ENCODE data around the gene PPP4R3B.
"Not testable (repeated sequence)": the region's sequence is repeated elsewhere in the genome, so short reads cannot be mapped to it uniquely, and the experiment has no call there.

The PPP4R3B gene

GRCh38 chr2:55617175-55618024, at the start of gene PPP4R3B:
PPP4R3B (minus strand) TSS chr2:55617622; CDS start chr2:55617285, 337 bp downstream.
- peak; percentile 77 for DNase-seq

- no peak for DNase-seq
Observed at GRCh38 chr2:55653255-55653654, 35.8 kb upstream of the PPP4R3B start.

DNA sequence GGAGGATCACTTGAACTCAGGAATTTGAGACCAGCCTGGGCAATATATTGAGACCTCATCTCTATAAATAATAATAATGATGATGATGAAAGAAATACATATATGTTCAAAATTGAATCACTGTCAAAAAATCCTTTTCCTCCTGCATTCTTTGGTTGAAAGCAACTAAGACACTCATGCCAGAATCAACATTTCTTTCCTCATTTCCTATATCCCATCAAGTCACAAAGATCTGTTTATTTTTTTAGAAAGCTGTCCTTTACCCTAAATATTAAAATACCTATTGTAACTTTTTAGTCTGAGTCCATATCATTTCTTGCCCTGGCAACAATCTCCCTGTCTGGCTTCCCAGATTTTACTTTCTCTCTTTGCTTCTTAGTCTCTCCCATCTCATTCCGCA, 31.8 kb upstream of the PPP4R3B start:
- no peak for DNase-seq

- DNase-seq: no peak
Observed at GRCh38 chr2:55636831-55637230, 19.4 kb upstream of the PPP4R3B start.

- DNase-seq: no peak
Observed at GRCh38 chr2:55628931-55629330, 11.5 kb upstream of the PPP4R3B start.

DNA sequence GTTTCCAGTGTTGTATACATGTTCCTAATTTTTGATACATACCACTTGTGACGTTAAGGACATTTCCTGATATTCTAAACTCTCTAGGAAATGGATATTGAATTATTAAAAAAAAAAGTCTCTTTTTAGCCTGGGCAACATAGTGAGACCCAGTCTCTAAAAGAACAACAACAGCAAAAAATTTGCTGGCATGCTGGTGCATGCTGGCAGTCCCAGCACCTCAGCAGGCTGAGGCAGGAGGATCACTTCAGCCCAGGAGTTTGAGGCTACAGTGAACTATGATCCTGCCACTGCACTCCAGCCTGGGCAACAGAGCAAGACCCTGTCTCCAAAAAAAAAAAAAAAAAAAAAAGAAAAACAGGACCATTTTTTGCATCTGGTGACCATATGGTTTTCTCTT, 10.5 kb upstream of the PPP4R3B start:
- DNase-seq: no peak

GRCh38 chr2:55621802-55622201, 4.4 kb upstream of the PPP4R3B start:
- no peak for DNase-seq

DNA sequence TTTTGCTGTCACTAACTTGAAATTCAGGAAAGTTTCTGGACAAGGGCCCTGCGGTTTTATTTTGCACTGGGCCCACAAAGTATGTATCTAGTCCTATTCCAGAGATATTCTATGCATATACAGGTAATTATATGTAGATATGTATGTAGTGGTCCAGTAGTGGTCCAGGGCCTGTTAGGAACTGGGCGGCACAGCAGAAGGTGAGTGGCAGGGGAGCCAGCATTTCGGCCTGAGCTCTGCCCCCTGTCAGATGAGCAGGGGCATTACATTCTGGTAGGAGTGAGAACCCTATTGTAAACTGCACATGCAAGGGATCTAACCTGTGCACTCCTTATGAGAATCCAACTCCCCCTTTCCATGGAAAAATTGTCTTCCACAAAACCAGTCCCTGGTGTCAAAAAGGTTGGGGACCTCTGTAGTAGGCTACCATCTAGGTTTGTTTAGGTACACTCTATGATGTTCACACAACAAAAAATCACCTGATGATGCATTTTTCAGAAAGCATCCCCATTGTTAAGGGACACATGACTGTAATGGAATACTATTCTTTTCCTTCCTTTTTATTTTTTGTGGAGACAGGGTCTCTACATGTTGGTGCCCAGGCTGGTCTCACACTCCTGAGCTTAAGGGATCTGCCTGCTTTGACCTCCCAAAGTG, 2.8 kb upstream of the PPP4R3B start:
- DNase-seq: no peak

DNA sequence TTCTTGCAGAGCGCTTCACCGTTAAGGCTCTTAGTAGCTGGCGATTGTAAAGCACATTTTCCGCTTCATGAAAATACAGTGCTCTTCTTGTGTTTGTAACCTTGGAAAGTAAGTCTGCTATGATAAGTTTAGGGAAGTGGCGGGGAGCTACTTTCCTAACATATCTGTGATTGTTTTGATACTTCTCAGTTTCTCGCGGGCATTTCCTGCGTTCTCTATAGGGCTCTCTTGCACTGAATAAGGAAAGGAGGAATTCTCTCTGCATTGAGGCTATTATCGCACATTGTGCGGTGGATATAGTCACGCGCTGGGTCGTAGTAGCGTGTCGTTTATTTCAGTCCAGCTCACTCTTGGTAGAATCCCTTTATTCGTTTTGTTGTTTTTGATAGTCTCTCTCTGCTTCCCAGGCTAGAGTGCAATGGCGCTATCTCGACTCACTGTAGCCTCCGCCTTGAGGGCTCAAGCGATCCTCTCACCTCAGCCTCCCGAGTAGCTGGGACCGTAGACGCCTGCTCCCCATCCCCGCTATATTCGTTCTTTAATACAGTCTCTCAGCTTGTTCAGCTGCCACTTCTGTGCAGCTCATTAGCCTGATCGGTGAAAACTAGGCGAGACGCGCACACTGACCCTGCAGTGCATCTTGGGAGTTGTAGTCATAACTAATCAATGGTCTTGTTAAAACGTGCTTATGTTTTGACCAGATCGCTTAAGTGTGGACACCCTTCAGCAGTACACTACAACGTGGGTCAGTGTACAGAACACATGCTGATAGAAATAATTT, 1.0 kb upstream of the PPP4R3B start:
- no peak for DNase-seq

GRCh38 chr2:55618025-55618274, 528 bp upstream of the PPP4R3B start:
- DNase-seq: no peak

GRCh38 chr2:55616551-55617174, 759 bp downstream of the PPP4R3B start:
- DNase-seq: no peak

GRCh38 chr2:55611997-55612396, 5.4 kb downstream of the PPP4R3B start:
- no peak for DNase-seq

DNA sequence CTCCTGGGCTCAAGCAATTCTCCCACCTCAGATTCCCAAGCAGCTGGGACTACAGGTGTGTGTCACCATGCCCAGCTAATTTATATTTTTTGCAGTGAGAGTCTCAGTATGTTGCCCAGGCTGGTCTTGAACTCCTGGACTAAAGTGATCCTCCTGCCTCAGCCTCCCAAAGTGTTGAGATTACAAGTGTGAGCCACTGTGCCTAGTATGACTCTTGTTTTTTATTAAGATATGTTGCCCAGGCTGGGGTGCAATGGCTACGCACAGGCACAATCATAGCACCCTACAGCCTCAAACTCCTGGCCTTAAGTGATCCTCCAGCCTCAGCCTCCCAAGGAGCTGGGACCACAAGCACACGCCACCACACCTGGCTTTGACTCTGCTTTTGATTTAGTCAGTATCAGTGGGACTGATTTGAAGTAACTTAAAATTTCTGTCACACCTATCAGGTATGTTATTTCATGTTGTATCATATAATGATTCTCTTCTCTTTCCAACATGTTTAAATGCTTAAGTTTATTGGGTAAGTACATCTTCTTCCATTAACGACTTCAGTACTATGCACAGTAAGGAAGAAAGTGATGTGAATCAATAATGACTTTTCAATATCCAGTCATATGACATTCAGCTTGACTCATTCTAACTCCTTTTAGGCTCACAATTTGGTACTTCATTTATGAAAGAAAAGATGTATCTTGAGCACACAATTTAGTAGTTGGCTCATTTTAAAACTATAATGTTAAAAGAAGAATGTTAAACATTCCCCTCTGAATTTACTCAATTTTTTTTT, 6.3 kb downstream of the PPP4R3B start:
- DNase-seq: no peak

- DNase-seq: no peak
Observed at GRCh38 chr2:55609938-55610578, 7.4 kb downstream of the PPP4R3B start.

- no peak for DNase-seq
Observed at GRCh38 chr2:55609193-55609794, 8.1 kb downstream of the PPP4R3B start.

GRCh38 chr2:55607717-55608116, 9.7 kb downstream of the PPP4R3B start:
- DNase-seq: no peak

DNA sequence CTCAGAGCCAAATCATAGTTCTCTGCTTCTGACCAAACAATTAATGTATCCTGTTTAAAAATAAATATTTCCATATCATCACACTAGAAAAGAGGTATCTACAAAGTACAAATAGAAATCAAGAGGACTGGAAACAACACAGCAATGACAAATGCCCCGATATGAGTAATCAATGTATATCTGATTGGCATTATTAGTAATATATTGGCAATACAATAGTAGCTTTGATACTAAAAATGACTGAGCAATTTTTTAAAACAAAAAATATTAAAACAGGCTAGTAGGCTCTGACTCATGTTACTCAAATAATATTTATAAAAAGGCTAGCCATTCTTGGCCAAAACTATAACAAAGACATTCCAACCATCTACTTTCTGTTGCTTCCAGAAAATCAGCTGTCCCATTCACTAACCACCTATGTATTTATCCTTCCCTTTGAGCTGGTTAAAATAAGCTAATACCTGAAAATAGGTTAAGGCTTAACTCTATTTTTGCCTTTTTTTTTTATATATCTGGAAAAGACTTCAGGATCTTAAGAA, 13.3 kb downstream of the PPP4R3B start:
- no peak for DNase-seq

- no peak for DNase-seq
Observed at GRCh38 chr2:55601849-55602248, 15.6 kb downstream of the PPP4R3B start.

GRCh38 chr2:55598056-55598795, 19.2 kb downstream of the PPP4R3B start:
- DNase-seq: no peak

GRCh38 chr2:55596795-55597194, 20.6 kb downstream of the PPP4R3B start:
- not testable (repeated sequence) for DNase-seq

- DNase-seq: no peak
Observed at GRCh38 chr2:55595536-55595935, 21.9 kb downstream of the PPP4R3B start.

Data from 8988T (cell line).